T follicular helper cell (primary cell): ENCODE measurements around the gene SNCAIP.

Experiments used
- DNase-seq: peaks from one replicate; pipeline ENCODE4 v3.0.0-alpha.2; 2020; ENCODE audit warnings: low read depth

SNCAIP gene

GRCh38 chr5:122427621-122428020, 115.6 kb downstream of the SNCAIP start:
- no peak for DNase-seq

GRCh38 chr5:122429545-122430318, 117.7 kb downstream of the SNCAIP start:
- DNase-seq, result no peak

- DNase-seq, result no peak
Observed at GRCh38 chr5:122430319-122430586, 118.2 kb downstream of the SNCAIP start.

- DNase-seq, result no peak
Observed at GRCh38 chr5:122431298-122431697, 119.3 kb downstream of the SNCAIP start.

- DNase-seq, result no peak
Observed at GRCh38 chr5:122434205-122434970, 122.4 kb downstream of the SNCAIP start.

GRCh38 chr5:122435234-122435633, 123.2 kb downstream of the SNCAIP start:
- no peak for DNase-seq

- no peak for DNase-seq
Observed at GRCh38 chr5:122435761-122436160, 123.7 kb downstream of the SNCAIP start.

GRCh38 chr5:122436615-122437014, 124.6 kb downstream of the SNCAIP start:
- no peak for DNase-seq

- DNase-seq, result no peak
Observed at GRCh38 chr5:122439645-122440044, 127.6 kb downstream of the SNCAIP start.

GRCh38 chr5:122442938-122443337, 130.9 kb downstream of the SNCAIP start:
- no peak for DNase-seq

GRCh38 chr5:122444411-122444810, 132.4 kb downstream of the SNCAIP start:
- no peak for DNase-seq

- DNase-seq, result no peak
Observed at GRCh38 chr5:122445070-122445469, 133.0 kb downstream of the SNCAIP start.

GRCh38 chr5:122447072-122447471, 135.0 kb downstream of the SNCAIP start:
- no peak for DNase-seq

GRCh38 chr5:122447879-122448278, 135.8 kb downstream of the SNCAIP start:
- DNase-seq, result no peak

- DNase-seq, result no peak
Observed at GRCh38 chr5:122454541-122454940, 142.5 kb downstream of the SNCAIP start.

GRCh38 chr5:122455939-122456338, 143.9 kb downstream of the SNCAIP start:
- DNase-seq, result no peak

GRCh38 chr5:122457178-122457826, 145.3 kb downstream of the SNCAIP start:
- DNase-seq, result no peak

GRCh38 chr5:122458278-122458872, 146.3 kb downstream of the SNCAIP start:
- DNase-seq, result no peak

- DNase-seq, result no peak
Observed at GRCh38 chr5:122462486-122462885, 150.4 kb downstream of the SNCAIP start.

- no peak for DNase-seq
Observed at GRCh38 chr5:122463221-122463620, 151.2 kb downstream of the SNCAIP start.

- DNase-seq, result no peak
Observed at GRCh38 chr5:122464191-122464590, 152.2 kb downstream of the SNCAIP start.

GRCh38 chr5:122465031-122465577, 153.1 kb downstream of the SNCAIP start:
- DNase-seq, result no peak
